ENCODE data around the gene ZNF354C.

ZNF354C gene

GRCh38 chr5:179113945-179114641 is 53.9 kb downstream of the ZNF354C start:
- DNase-seq (ENCODE audit: low read depth in 2 of 2), result no peak

GRCh38 chr5:179114756-179115155 is 54.6 kb downstream of the ZNF354C start:
- DNase-seq (ENCODE audit: low read depth in 2 of 2), result no peak

GRCh38 chr5:179115307-179115706 is 55.1 kb downstream of the ZNF354C start:
- DNase-seq (ENCODE audit: low read depth in 2 of 2), result no peak

GRCh38 chr5:179115845-179116524 is 55.8 kb downstream of the ZNF354C start:
- DNase-seq (ENCODE audit: low read depth in 2 of 2), result no peak

- DNase-seq (ENCODE audit: low read depth in 2 of 2), result no peak
Measured at GRCh38 chr5:179118338-179118737, 58.2 kb downstream of the ZNF354C start.

- DNase-seq (ENCODE audit: low read depth in 2 of 2), result no peak
Measured at GRCh38 chr5:179118756-179119414, 58.7 kb downstream of the ZNF354C start.

GRCh38 chr5:179119415-179120170 is 59.4 kb downstream of the ZNF354C start:
- DNase-seq (ENCODE audit: low read depth in 2 of 2), result no peak

- DNase-seq (ENCODE audit: low read depth in 2 of 2), result no peak
Measured at GRCh38 chr5:179120421-179120861, 60.3 kb downstream of the ZNF354C start.

- DNase-seq (ENCODE audit: low read depth in 2 of 2), result no peak
Measured at GRCh38 chr5:179120951-179121666, 60.9 kb downstream of the ZNF354C start.

GRCh38 chr5:179121667-179122111 is 61.5 kb downstream of the ZNF354C start:
- no peak for DNase-seq (ENCODE audit: low read depth in 2 of 2)

GRCh38 chr5:179122411-179123108 is 62.4 kb downstream of the ZNF354C start:
- DNase-seq (ENCODE audit: low read depth in 2 of 2), result no peak

- DNase-seq (ENCODE audit: low read depth in 2 of 2), result no peak
Measured at GRCh38 chr5:179123109-179123426, 62.9 kb downstream of the ZNF354C start.

- no peak for DNase-seq (ENCODE audit: low read depth in 2 of 2)
Measured at GRCh38 chr5:179123491-179124272, 63.5 kb downstream of the ZNF354C start.

- DNase-seq (ENCODE audit: low read depth in 2 of 2), result no peak
Measured at GRCh38 chr5:179124273-179124852, 64.2 kb downstream of the ZNF354C start.

GRCh38 chr5:179124853-179125788 is 64.9 kb downstream of the ZNF354C start:
- no peak for DNase-seq (ENCODE audit: low read depth in 2 of 2)

- no peak for DNase-seq (ENCODE audit: low read depth in 2 of 2)
Measured at GRCh38 chr5:179125789-179126505, 65.8 kb downstream of the ZNF354C start.

GRCh38 chr5:179126506-179126991 is 66.4 kb downstream of the ZNF354C start:
- DNase-seq (ENCODE audit: low read depth in 2 of 2), result no peak

Measured in activated CD8-positive, alpha-beta memory T cell treated with anti-CD3 and anti-CD28 coated beads for 4 hours (primary cell).